Breast epithelium (tissue), 4 donors: Measurements from ENCODE around the gene NCKAP5. TPM values are rescaled to one million over a fixed set of nuclear protein-coding genes. Genes with fewer than 3 reads are reported as not detected.

ENCODE experiments used
- DNase-seq, 2 donors: peaks; one replicate each; pipeline ENCODE4 v3.0.0-alpha.2; 2019; ENCODE audit warnings: low spot score in 2 of 2
- H3K27ac ChIP-seq, 2 donors: fragments of 200-600 bp; sonication (generic) in 1 of 2; one replicate each; pipeline ENCODE4 v1.5.1; 2016 to 2019; ENCODE audit warnings: mild to moderate bottlenecking in 1 of 2
- H3K27me3 ChIP-seq, 2 donors: fragments of 200-600 bp; sonication (generic) in 1 of 2; one replicate each; pipeline versions ENCODE4 v1.5.1 to v1.6.0; 2017 to 2019; ENCODE audit warnings: control low read depth in 1 of 2, mild to moderate bottlenecking in 1 of 2
- H3K36me3 ChIP-seq: fragments of 200-600 bp; one replicate; pipeline ENCODE4 v1.5.1; 2019
- H3K4me1 ChIP-seq, 2 donors: fragments of 200-600 bp; sonication (generic); one replicate each; pipeline ENCODE4 v1.5.1; 2016 to 2019; ENCODE audit warnings: control low read depth in 1 of 2
- H3K4me3 ChIP-seq, 3 donors: fragments of 200-600 bp; sonication (generic); 1 replicate in 2 of 3; 2 replicates in 1 of 3; pipeline ENCODE4 v1.5.1; 2016 to 2019; ENCODE audit warnings: mild to moderate bottlenecking in 3 of 3, moderate library complexity in 2 of 3
- H3K9me3 ChIP-seq, 2 donors: fragments of 200-600 bp; sonication (generic) in 1 of 2; one replicate each; pipeline ENCODE4 v1.5.1; 2016 to 2019; ENCODE audit warnings: control low read depth in 1 of 2
- CTCF ChIP-seq, 3 donors: fragments of 450-650 bp; IDR thresholded peaks; one replicate each; pipeline ENCODE4 v1.5.1; 2016 to 2017; ENCODE audit warnings: antibody characterized with exemption in 3 of 3, mild to moderate bottlenecking in 3 of 3, moderate library complexity in 3 of 3
- POLR2A ChIP-seq: fragments of 450-650 bp; IDR thresholded peaks from one replicate; pipeline ENCODE4 v1.6.1; 2016; ENCODE audit warnings: antibody characterized with exemption, mild to moderate bottlenecking, moderate library complexity
- POLR2AphosphoS5 ChIP-seq, 3 donors: sonication (generic); formaldehyde crosslinking; IDR thresholded peaks; one replicate each; pipeline ENCODE4 v1.6.1; 2017; ENCODE audit warnings: antibody characterized with exemption in 3 of 3
- intact Hi-C: fragments of 100-400 bp; cut with DNase I; formaldehyde crosslinking; loops from one replicate; pipeline ENCODE4 v1.15.1; 2023; ENCODE audit warnings: low total_unique reads
- total RNA-seq, 3 donors: library from RNA; depleted of rRNA; stranded (reverse); fragments of >200 nt; gene quantifications; one replicate each; pipeline ENCODE4 v1.1.0, GENCODE V29; 2016

Gene NCKAP5
- total RNA-seq, 3 donors from 2014 or later, result 1.1 to 10.5 (median 6.1) TPM

GRCh38 chr2:133252780-133253355 is 315.4 kb downstream of the NCKAP5 start:
- no peaks in the 10 kb centered on the region for H3K4me1 ChIP-seq
- no peaks in the 10 kb centered on the region for H3K27me3 ChIP-seq
- no peaks in the 10 kb centered on the region for H3K36me3 ChIP-seq
- no peak overlapping the region for H3K27ac ChIP-seq
- H3K4me3 ChIP-seq, result no peak overlapping the region
- no peak for DNase-seq
- TF ChIP-seq POLR2A (no peak), POLR2AphosphoS5 (IDR thresholded peaks at IDR 0.05) (no peak), CTCF (IDR thresholded peaks at IDR 0.05) (no peak)
- H3K9me3 ChIP-seq, result no peaks in the 10 kb centered on the region
- intact Hi-C loops, result no loop called here

- H3K27ac ChIP-seq, result no peak overlapping the region
- no peaks in the 10 kb centered on the region for H3K4me1 ChIP-seq
- DNase-seq, result no peak
- no peak overlapping the region for H3K4me3 ChIP-seq
- H3K9me3 ChIP-seq, result no peaks in the 10 kb centered on the region
- H3K27me3 ChIP-seq, result no peaks in the 10 kb centered on the region
- H3K36me3 ChIP-seq, result no peaks in the 10 kb centered on the region
- intact Hi-C loops, result no loop called here
- no peak for TF ChIP-seq POLR2AphosphoS5 (IDR thresholded peaks at IDR 0.05)
- TF ChIP-seq CTCF (IDR thresholded peaks at IDR 0.05), result no peak
- no peak for TF ChIP-seq POLR2A
These were observed 318.9 kb downstream of the NCKAP5 start for GRCh38 chr2:133249362-133249761.

- DNase-seq, result no peak
- Histone ChIP-seq H3K27me3 (no peaks in the 10 kb centered on the region), H3K9me3 (no peaks in the 10 kb centered on the region), H3K36me3 (no peaks in the 10 kb centered on the region), H3K27ac (peak overlapping the region in 1 of 2 donors; percentile 28), H3K4me1 (no peaks in the 10 kb centered on the region), H3K4me3 (no peak overlapping the region)
- intact Hi-C loops, result no loop called here
- TF ChIP-seq CTCF (IDR thresholded peaks at IDR 0.05) (no peak), POLR2A (no peak), POLR2AphosphoS5 (IDR thresholded peaks at IDR 0.05) (no peak)
These were observed 320.0 kb downstream of the NCKAP5 start for GRCh38 chr2:133248264-133248663.

GRCh38 chr2:133247631-133248030 is 320.6 kb downstream of the NCKAP5 start:
- no peaks in the 10 kb centered on the region for H3K36me3 ChIP-seq
- no peak for DNase-seq
- intact Hi-C loops, result no loop called here
- no peaks in the 10 kb centered on the region for H3K27me3 ChIP-seq
- H3K4me3 ChIP-seq, result no peak overlapping the region
- TF ChIP-seq POLR2AphosphoS5 (IDR thresholded peaks at IDR 0.05) (no peak), CTCF (IDR thresholded peaks at IDR 0.05) (no peak), POLR2A (no peak)
- H3K27ac ChIP-seq, result no peak overlapping the region
- H3K9me3 ChIP-seq, result no peaks in the 10 kb centered on the region
- no peaks in the 10 kb centered on the region for H3K4me1 ChIP-seq

- intact Hi-C loops, result no loop called here
- Histone ChIP-seq H3K4me1 (no peaks in the 10 kb centered on the region), H3K4me3 (peak overlapping the region; percentile 15 to 50 (median 31)), H3K27ac (peak overlapping the region in 1 of 2 donors; percentile 5), H3K27me3 (no peaks in the 10 kb centered on the region), H3K36me3 (no peaks in the 10 kb centered on the region), H3K9me3 (no peaks in the 10 kb centered on the region)
- no peak for DNase-seq
- TF ChIP-seq POLR2A, result no peak
- TF ChIP-seq CTCF (IDR thresholded peaks at IDR 0.05), result no peak
- TF ChIP-seq POLR2AphosphoS5 (IDR thresholded peaks at IDR 0.05), result no peak
These were observed 327.1 kb downstream of the NCKAP5 start for GRCh38 chr2:133241224-133241571.
